Pulmonary artery endothelial cell (primary cell): ENCODE measurements around the gene RPL29. TPM values are rescaled to one million over a fixed set of nuclear protein-coding genes. Genes with fewer than 3 reads are reported as not detected.

Source experiments
- DNase-seq: peaks from one replicate; pipeline ENCODE4 v3.0.0-alpha.2; 2011; ENCODE audit warnings: low read depth, low spot score
- total RNA-seq: library from RNA; depleted of rRNA; stranded (reverse); fragments of >200 nt; gene quantifications from 2 replicates; pipeline ENCODE4 v1.2.3, GENCODE V29; 2014

RPL29 gene
- total RNA-seq, 1 donor from 2014 or later: 1,401 TPM

GRCh38 chr3:51947215-51947900 is 48.3 kb downstream of the RPL29 start:
- DNase-seq: no peak

DNA sequence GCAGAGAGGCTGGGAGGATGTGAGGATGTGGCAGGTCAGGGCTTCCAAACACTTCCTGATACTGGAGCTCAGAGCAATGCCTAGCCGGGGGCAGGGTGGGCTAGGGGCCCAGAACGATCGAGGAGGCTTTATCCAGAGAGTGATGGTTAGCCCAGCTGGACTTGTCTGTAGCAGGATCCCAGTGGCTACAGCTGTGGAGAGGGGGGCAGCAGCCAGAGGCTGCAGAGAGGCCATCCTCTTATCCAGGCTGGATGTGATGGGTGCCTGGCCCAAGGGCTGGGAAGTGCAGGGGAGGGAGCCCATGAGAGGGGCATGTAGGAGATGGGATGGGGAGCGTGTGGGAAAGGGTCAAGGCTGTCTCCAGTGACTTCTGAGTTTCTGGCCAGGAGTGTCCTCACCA is 48.9 kb downstream of the RPL29 start:
- DNase-seq: no peak

- DNase-seq: no peak
These were observed 49.6 kb downstream of the RPL29 start for GRCh38 chr3:51945926-51946705.

DNA sequence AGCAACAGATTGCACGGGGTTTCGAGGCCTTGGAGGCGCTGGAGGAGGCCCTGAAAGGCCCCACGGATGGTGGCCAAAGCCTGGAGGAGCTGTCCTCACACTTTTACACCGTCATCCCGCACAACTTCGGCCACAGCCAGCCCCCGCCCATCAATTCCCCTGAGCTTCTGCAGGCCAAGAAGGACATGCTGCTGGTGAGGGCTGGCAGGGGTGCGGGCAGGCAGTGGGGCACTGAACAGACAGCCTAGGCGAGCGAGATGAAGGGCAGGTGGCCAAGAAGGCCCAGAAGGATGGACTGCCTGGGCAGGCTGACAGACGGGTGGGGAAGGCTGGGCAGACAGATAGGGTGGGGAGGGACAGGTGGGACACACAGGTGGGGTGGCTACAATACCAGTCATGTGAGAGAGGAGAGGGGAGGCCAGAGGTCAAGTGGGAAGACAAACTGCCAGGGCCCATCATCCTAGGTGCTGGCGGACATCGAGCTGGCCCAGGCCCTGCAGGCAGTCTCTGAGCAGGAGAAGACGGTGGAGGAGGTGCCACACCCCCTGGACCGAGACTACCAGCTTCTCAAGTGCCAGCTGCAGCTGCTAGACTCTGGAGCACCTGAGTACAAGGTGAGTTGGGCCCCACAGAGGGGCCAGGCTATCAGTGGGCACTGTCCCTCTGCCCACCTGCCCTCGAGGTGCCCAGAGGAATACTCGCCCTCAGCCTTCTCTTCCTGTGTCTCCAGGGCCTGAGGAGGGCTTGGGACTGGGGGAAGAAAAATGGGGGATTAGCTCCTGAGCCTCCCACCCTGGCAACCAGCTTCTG is 50.5 kb downstream of the RPL29 start:
- no peak for DNase-seq

DNA sequence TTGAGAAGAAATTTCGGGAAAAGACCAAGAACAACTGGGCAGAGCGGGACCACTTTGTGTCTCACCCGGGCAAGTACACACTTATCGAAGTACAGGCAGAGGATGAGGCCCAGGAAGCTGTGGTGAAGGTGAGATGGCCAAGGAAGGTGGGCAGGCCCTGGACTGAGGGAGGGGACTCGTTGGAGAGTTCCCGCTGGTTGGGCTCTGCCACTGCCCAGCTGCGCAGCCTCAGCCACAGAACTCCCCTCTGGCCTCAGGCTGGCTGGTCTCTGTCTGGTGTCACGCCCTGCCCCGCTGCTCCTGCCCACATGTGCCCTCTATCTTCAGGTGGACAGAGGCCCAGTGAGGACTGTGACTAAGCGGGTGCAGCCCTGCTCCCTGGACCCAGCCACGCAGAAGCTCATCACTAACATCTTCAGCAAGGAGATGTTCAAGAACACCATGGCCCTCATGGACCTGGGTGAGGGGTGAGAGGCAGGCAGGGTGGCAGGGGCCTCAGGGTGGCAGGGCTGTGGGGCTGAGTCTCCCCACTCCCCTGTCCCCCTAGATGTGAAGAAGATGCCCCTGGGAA is 51.2 kb downstream of the RPL29 start:
- DNase-seq: no peak

Other genes with a start within 250 kb of the RPL29 start
- gene IQCF6, start 216.7 kb downstream of the RPL29 start, total RNA-seq: not detected in 2 replicates
- not detected in 2 replicates for gene IQCF2, start 134.3 kb downstream of the RPL29 start, total RNA-seq
- not detected in 2 replicates for gene IQCF5, start 120.3 kb downstream of the RPL29 start, total RNA-seq
- 0.13 TPM in 1 of 2 replicates, not detected in the other for gene IQCF1, start 92.5 kb downstream of the RPL29 start, total RNA-seq
- gene RRP9, start 54.0 kb downstream of the RPL29 start, total RNA-seq: 33.2 and 50.7 TPM in 2 replicates
- gene PARP3, start 53.5 kb downstream of the RPL29 start, total RNA-seq: 10.1 and 11.7 TPM in 2 replicates
- gene GPR62, start 40.5 kb downstream of the RPL29 start, total RNA-seq: 0.07 TPM in 2 replicates
- 31.1 and 32.2 TPM in 2 replicates for gene PCBP4, start 28.4 kb downstream of the RPL29 start, total RNA-seq
- 12.1 and 17.8 TPM in 2 replicates for gene ABHD14B, start 21.8 kb downstream of the RPL29 start, total RNA-seq
- gene ABHD14A, start 20.8 kb downstream of the RPL29 start, total RNA-seq: 5.0 and 6.7 TPM in 2 replicates
- gene ACY1, start 12.4 kb downstream of the RPL29 start, total RNA-seq: 14.6 and 23.7 TPM in 2 replicates
- 10.7 and 14.4 TPM in 2 replicates for gene DUSP7, start 60.7 kb upstream of the RPL29 start, total RNA-seq
- 14.9 and 21.2 TPM in 2 replicates for gene POC1A, start 158.5 kb upstream of the RPL29 start, total RNA-seq
- gene ALAS1, start 202.3 kb upstream of the RPL29 start, total RNA-seq: 44.6 and 58.4 TPM in 2 replicates
- 0.04 TPM in 1 of 2 replicates, not detected in the other for gene TLR9, start 229.8 kb upstream of the RPL29 start, total RNA-seq
- gene TWF2, start 243.3 kb upstream of the RPL29 start, total RNA-seq: 117 and 154 TPM in 2 replicates
- 15.5 and 15.9 TPM in 2 replicates for gene PPM1M, start 249.9 kb upstream of the RPL29 start, total RNA-seq